KMS-11 (cell line): ENCODE data around the gene CENPF.
A peak's percentile ranks its signal among the peaks of the same experiment; 100 is the strongest.

Source experiments
- H2AFZ ChIP-seq: fragments of 200-600 bp; sonication (generic); 2 replicates; pipeline ENCODE4 v1.6.1; 2016; ENCODE audit warnings: antibody characterized with exemption, mixed run types, low read depth
- H3K27ac ChIP-seq: fragments of 200-600 bp; sonication (generic); 2 replicates; pipeline ENCODE4 v1.6.1; 2016; ENCODE audit warnings: mild to moderate bottlenecking, mixed run types
- H3K27me3 ChIP-seq: fragments of 200-600 bp; sonication (generic); 2 replicates; pipeline ENCODE4 v1.6.1; 2017; ENCODE audit warnings: mild to moderate bottlenecking, low read depth, mixed run types, moderate library complexity; ENCODE audit not compliant: insufficient read depth
- H3K36me3 ChIP-seq: fragments of 200-600 bp; sonication (generic); 2 replicates; pipeline ENCODE4 v1.6.1; 2017; ENCODE audit warnings: mild to moderate bottlenecking, mixed run types; ENCODE audit not compliant: insufficient read depth
- H3K4me1 ChIP-seq: fragments of 200-600 bp; sonication (generic); 2 replicates; pipeline ENCODE4 v1.6.1; 2016; ENCODE audit warnings: mild to moderate bottlenecking, low read depth, mixed run types; ENCODE audit not compliant: poor library complexity, severe bottlenecking
- H3K4me2 ChIP-seq: fragments of 200-600 bp; sonication (generic); 2 replicates; pipeline ENCODE4 v1.7.0; 2016; ENCODE audit warnings: mild to moderate bottlenecking, mixed run types
- H3K4me3 ChIP-seq: fragments of 200-600 bp; sonication (generic); IDR thresholded peaks from 2 replicates; pipeline ENCODE4 v1.6.1; 2017; ENCODE audit warnings: low read depth, low read length, mixed read lengths; ENCODE audit not compliant: insufficient read depth
- H3K79me2 ChIP-seq: fragments of 200-600 bp; sonication (generic); 2 replicates; pipeline ENCODE4 v1.6.1; 2016; ENCODE audit warnings: low read depth, mixed run types; ENCODE audit not compliant: insufficient read depth
- H3K9ac ChIP-seq: fragments of 200-600 bp; sonication (generic); 2 replicates; pipeline ENCODE4 v1.6.1; 2016; ENCODE audit warnings: mild to moderate bottlenecking, mixed run types
- H4K20me1 ChIP-seq: fragments of 200-600 bp; sonication (generic); 2 replicates; pipeline ENCODE4 v1.6.1; 2016; ENCODE audit warnings: mild to moderate bottlenecking, mixed run types; ENCODE audit not compliant: insufficient read depth
- TF ChIP-seq, protein P1 (sequence below): fragments of 200-600 bp; sonication (generic); conservative IDR thresholded peaks from 2 replicates; pipeline ENCODE4 v1.6.1; 2017; ENCODE audit warnings: low read depth, mild to moderate bottlenecking, antibody characterized with exemption, low read length, moderate library complexity, mixed read lengths

CENPF gene

GRCh38 chr1:214660900-214661299 is 57.9 kb downstream of the CENPF start:
- Histone ChIP-seq H2AFZ (no peak overlapping the region), H3K4me1 (no peaks in the 10 kb centered on the region), H3K79me2 (no peaks in the 10 kb centered on the region), H3K9ac (no peak overlapping the region), H3K36me3 (peaks cover 31% of the 10 kb centered on the region; the same call in 1 of the 2 replicates), H4K20me1 (no peaks in the 10 kb centered on the region), H3K27me3 (no peaks in the 10 kb centered on the region), H3K4me2 (no peak overlapping the region), H3K27ac (no peak overlapping the region), H3K4me3 (no peak overlapping the region)
- TF ChIP-seq, protein P1, sequence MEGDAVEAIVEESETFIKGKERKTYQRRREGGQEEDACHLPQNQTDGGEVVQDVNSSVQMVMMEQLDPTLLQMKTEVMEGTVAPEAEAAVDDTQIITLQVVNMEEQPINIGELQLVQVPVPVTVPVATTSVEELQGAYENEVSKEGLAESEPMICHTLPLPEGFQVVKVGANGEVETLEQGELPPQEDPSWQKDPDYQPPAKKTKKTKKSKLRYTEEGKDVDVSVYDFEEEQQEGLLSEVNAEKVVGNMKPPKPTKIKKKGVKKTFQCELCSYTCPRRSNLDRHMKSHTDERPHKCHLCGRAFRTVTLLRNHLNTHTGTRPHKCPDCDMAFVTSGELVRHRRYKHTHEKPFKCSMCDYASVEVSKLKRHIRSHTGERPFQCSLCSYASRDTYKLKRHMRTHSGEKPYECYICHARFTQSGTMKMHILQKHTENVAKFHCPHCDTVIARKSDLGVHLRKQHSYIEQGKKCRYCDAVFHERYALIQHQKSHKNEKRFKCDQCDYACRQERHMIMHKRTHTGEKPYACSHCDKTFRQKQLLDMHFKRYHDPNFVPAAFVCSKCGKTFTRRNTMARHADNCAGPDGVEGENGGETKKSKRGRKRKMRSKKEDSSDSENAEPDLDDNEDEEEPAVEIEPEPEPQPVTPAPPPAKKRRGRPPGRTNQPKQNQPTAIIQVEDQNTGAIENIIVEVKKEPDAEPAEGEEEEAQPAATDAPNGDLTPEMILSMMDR = 0 out of 2 replicates have a peak, but pooled peaks have one; percentile 32

DNA sequence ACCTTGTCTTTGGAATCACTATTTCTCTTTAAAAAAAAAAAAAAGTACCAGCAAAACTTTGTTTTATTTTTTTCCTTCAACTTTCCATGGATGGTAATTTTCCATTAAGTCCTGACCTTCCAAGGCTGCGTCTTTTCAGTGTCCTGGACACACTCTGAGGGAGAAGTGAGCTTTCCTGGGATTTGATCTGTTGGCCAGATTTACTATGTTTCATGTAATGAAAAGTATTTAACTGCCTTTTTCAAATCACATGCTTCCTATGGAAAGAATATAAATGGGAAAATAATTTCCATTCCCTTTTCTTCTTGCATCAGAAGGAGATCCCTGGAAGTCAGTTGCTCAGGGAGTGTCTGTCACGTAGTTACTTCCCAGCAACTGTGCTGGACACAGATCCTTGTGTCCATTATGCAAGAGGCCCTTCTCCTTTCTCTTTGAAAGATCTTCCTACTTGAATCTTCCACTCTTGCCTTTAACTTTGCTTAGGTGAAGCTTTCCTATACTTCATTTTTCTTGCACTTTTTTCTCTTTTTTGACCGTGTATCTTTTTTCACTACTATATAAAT is 59.3 kb downstream of the CENPF start:
- Histone ChIP-seq H3K4me3 (no peak overlapping the region), H3K27me3 (no peaks in the 10 kb centered on the region), H2AFZ (no peak overlapping the region), H3K27ac (no peak overlapping the region), H3K36me3 (peaks cover 25% of the 10 kb centered on the region; the same call in 1 of the 2 replicates), H3K79me2 (no peaks in the 10 kb centered on the region), H4K20me1 (no peaks in the 10 kb centered on the region), H3K4me1 (no peaks in the 10 kb centered on the region), H3K4me2 (no peak overlapping the region), H3K9ac (no peak overlapping the region)
- TF ChIP-seq, protein P1 = no peak

DNA sequence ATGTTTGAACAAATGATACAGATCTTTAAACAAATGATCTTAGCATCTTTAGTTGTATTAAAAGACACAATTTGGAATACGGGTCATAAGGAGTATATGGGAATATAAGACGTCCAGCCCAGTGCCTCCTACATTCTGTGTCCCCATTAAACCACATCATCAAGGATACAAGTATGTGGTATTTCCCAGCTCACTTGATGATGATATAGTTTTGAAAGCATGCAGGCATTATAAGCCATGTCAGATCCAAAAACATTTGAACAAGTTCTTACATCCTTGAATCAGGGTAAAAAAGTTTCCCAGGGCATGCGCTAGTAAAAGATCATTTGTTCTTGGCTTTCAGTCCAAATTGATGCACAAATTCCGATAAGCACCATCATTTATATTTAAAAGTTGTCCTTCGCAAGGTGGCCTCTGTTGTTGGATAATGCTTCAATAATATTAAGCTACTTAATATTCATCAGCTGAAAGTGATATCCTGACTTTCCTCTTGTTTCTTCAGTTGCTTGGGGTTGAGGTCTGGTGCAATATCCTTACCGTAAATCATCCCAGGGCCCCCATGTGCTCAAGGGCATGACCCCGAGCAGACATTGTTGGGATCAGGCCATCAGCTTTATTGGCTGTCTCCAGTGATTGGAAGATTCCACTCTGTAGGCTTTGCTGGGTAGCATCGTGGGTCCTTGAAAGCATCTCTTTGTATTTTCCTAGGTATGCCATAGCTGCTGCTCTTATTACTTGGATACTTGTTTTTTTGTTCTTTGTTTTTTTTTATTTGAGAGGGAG is 61.8 kb downstream of the CENPF start:
- Histone ChIP-seq H3K36me3 (peaks cover 19% of the 10 kb centered on the region; the same call in 1 of the 2 replicates), H3K9ac (no peak overlapping the region), H3K4me3 (no peak overlapping the region), H3K27ac (no peak overlapping the region), H2AFZ (no peak overlapping the region), H3K4me2 (no peak overlapping the region), H3K79me2 (no peaks in the 10 kb centered on the region), H3K27me3 (no peaks in the 10 kb centered on the region), H4K20me1 (no peaks in the 10 kb centered on the region), H3K4me1 (no peaks in the 10 kb centered on the region)
- TF ChIP-seq, protein P1 = no peak

DNA sequence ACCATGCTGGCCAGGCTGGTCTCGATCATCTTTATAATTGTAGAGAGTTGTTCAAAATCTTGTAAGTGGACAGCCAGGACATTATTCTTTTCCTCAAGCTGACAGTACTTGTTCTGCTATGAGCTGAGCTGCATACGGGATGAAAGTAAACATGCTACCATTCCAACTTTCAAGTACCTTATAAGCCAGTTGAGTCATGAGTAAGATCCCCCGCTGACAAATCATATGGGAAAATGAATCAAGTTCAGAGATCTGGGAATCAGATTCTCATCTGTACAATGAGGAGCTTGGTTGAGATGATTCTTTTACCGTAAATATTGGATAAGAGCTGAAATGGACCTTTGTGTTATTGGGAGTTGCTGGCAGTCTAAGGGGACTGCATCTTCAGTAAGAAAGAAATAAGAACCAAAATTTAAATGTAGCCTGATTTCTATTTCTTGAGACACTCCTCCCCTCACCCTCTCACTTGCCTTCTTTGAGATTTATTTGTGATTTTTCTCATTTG is 62.7 kb downstream of the CENPF start:
- no peak overlapping the region for H3K4me3 ChIP-seq
- no peak overlapping the region for H3K27ac ChIP-seq
- H2AFZ ChIP-seq = no peak overlapping the region
- no peaks in the 10 kb centered on the region for H3K4me1 ChIP-seq
- no peaks in the 10 kb centered on the region for H4K20me1 ChIP-seq
- H3K4me2 ChIP-seq = no peak overlapping the region
- TF ChIP-seq, protein P1 = no peak
- H3K36me3 ChIP-seq = peaks cover 19% of the 10 kb centered on the region; the same call in 1 of the 2 replicates
- H3K27me3 ChIP-seq = no peaks in the 10 kb centered on the region
- H3K9ac ChIP-seq = no peak overlapping the region
- no peaks in the 10 kb centered on the region for H3K79me2 ChIP-seq
